Measurements from ENCODE around the gene GID8. TPM values are rescaled to one million over a fixed set of nuclear protein-coding genes. Genes with fewer than 3 reads are reported as not detected.
A peak's percentile ranks its signal among the peaks of the same experiment; 100 is the strongest.

GID8 gene
- total and polyA plus RNA-seq, 2 of the 13 experiments (the other 11 are each of a cell fraction or from before 2014, with no cell fraction given), result 39.6 to 59.8 TPM

- no peak for TF ChIP-seq TRAFD1 (CRISPR knock-in tag; IDR thresholded peaks at IDR 0.05; ENCODE audit: borderline replicate concordance)
- TF ChIP-seq ZNF446 (CRISPR knock-in tag; IDR thresholded peaks at IDR 0.05), result 0 out of 2 replicates have a peak, but pooled peaks have one; percentile 8
- no peak for TF ChIP-seq THAP8 (CRISPR knock-in tag; IDR thresholded peaks at IDR 0.05; ENCODE audit: borderline replicate concordance)
- no peak for TF ChIP-seq SMAD3 (CRISPR knock-in tag; IDR thresholded peaks at IDR 0.05)
- TF ChIP-seq SRY (CRISPR knock-in tag; IDR thresholded peaks at IDR 0.05), result no peak
- no peak for TF ChIP-seq BRF2 (CRISPR knock-in tag; IDR thresholded peaks at IDR 0.05)
- peak; percentile 26 for TF ChIP-seq TEAD3 (CRISPR knock-in tag; optimal IDR thresholded peaks at IDR 0.05; ENCODE audit: borderline replicate concordance)
- TF ChIP-seq HMG20A (CRISPR knock-in tag; IDR thresholded peaks at IDR 0.05; ENCODE audit: borderline replicate concordance), result no peak
- TF ChIP-seq MATR3 (CRISPR knock-in tag; IDR thresholded peaks at IDR 0.05), result no peak
- TF ChIP-seq ZNF704 (CRISPR knock-in tag; IDR thresholded peaks at IDR 0.05; ENCODE audit: borderline replicate concordance), result no peak
- no peak for TF ChIP-seq ZNF782 (CRISPR knock-in tag; IDR thresholded peaks at IDR 0.05; ENCODE audit: borderline replicate concordance)
- no peak for TF ChIP-seq KAT8 (CRISPR knock-in tag; IDR thresholded peaks at IDR 0.05)
- no peak for TF ChIP-seq ZNF460 (CRISPR knock-in tag; IDR thresholded peaks at IDR 0.05; ENCODE audit: borderline replicate concordance)
- 0 out of 2 replicates have a peak, but pooled peaks have one; percentile 25 for TF ChIP-seq CBX5 (CRISPR knock-in tag; IDR thresholded peaks at IDR 0.05; ENCODE audit: borderline replicate concordance)
- no peak for TF ChIP-seq PITX1 (CRISPR knock-in tag; IDR thresholded peaks at IDR 0.05)
- TF ChIP-seq FOXM1 (CRISPR knock-in tag; IDR thresholded peaks at IDR 0.05), result no peak
- TF ChIP-seq PAWR (CRISPR knock-in tag; IDR thresholded peaks at IDR 0.05; ENCODE audit: borderline replicate concordance), result no peak
- no peak for TF ChIP-seq MEF2D (CRISPR knock-in tag; IDR thresholded peaks at IDR 0.05)
- TF ChIP-seq MZF1 (CRISPR knock-in tag; IDR thresholded peaks at IDR 0.05; ENCODE audit: borderline replicate concordance), result 0 out of 2 replicates have a peak, but pooled peaks have one; percentile 71
- no peak for TF ChIP-seq ZNF558 (CRISPR knock-in tag; IDR thresholded peaks at IDR 0.05; ENCODE audit: borderline replicate concordance)
- no peak for TF ChIP-seq ZBTB33 (CRISPR knock-in tag; IDR thresholded peaks at IDR 0.05)
- TF ChIP-seq RBM39 (IDR thresholded peaks at IDR 0.05; ENCODE audit: low read depth, low read length, poor library complexity, severe bottlenecking), result no peak
- TF ChIP-seq PAX8 (CRISPR knock-in tag; IDR thresholded peaks at IDR 0.05; ENCODE audit: borderline replicate concordance), result no peak
- no peak for TF ChIP-seq REXO4 (CRISPR knock-in tag; IDR thresholded peaks at IDR 0.05; ENCODE audit: borderline replicate concordance)
These were observed 26.2 kb upstream of the GID8 start (continued) for GRCh38 chr20:62911701-62912280.
